Limb (tissue), 2 donors: ENCODE results near the gene TCERG1.
A peak's percentile ranks its signal among the peaks of the same experiment; 100 is the strongest.

Experiments
- DNase-seq, 2 donors: peaks; one replicate each; pipeline ENCODE4 v3.0.0-alpha.2; 2016; ENCODE audit errors: extremely low spot score in 2 of 2

TCERG1 gene

GRCh38 chr5:146446861-146447733, at the start of gene TCERG1:
TSS of gene TCERG1 (plus strand) at chr5:146447333. CDS start at chr5:146447350, 17 bp downstream.
- peak; percentile 98 to 100 for DNase-seq

GRCh38 chr5:146398826-146399225, 48.3 kb upstream of the TCERG1 start:
- DNase-seq: no peak

GRCh38 chr5:146399481-146399880, 47.7 kb upstream of the TCERG1 start:
- DNase-seq: no peak

GRCh38 chr5:146400201-146400600, 46.9 kb upstream of the TCERG1 start:
- no peak for DNase-seq

- no peak for DNase-seq
Observed at GRCh38 chr5:146401021-146401420, 46.1 kb upstream of the TCERG1 start.

- no peak for DNase-seq
Observed at GRCh38 chr5:146402949-146403348, 44.2 kb upstream of the TCERG1 start.

GRCh38 chr5:146409054-146409671, 38.0 kb upstream of the TCERG1 start:
- peak in 1 of 2 donors; percentile 5 for DNase-seq

GRCh38 chr5:146410272-146410671, 36.9 kb upstream of the TCERG1 start:
- no peak for DNase-seq

GRCh38 chr5:146419696-146420095, 27.4 kb upstream of the TCERG1 start:
- no peak for DNase-seq

GRCh38 chr5:146425023-146425422, 22.1 kb upstream of the TCERG1 start:
- DNase-seq: no peak

- no peak for DNase-seq
Observed at GRCh38 chr5:146426305-146426704, 20.8 kb upstream of the TCERG1 start.

GRCh38 chr5:146426853-146427618, 20.1 kb upstream of the TCERG1 start:
- peak in 1 of 2 donors; percentile 75 for DNase-seq

- no peak for DNase-seq
Observed at GRCh38 chr5:146427619-146427997, 19.5 kb upstream of the TCERG1 start.

- DNase-seq: no peak
Observed at GRCh38 chr5:146428658-146429057, 18.5 kb upstream of the TCERG1 start.

- DNase-seq: no peak
Observed at GRCh38 chr5:146440353-146440752, 6.8 kb upstream of the TCERG1 start.

- DNase-seq: no peak
Observed at GRCh38 chr5:146440870-146441495, 6.2 kb upstream of the TCERG1 start.

- no peak for DNase-seq
Observed at GRCh38 chr5:146441896-146442295, 5.2 kb upstream of the TCERG1 start.

- DNase-seq: no peak
Observed at GRCh38 chr5:146447734-146448380, 724 bp downstream of the TCERG1 start.

- no peak for DNase-seq
Observed at GRCh38 chr5:146448783-146449519, 1.8 kb downstream of the TCERG1 start.

GRCh38 chr5:146450002-146450401, 2.9 kb downstream of the TCERG1 start:
- DNase-seq: no peak
